Measurements from ENCODE around the gene PPIC. TPM values are rescaled to one million over a fixed set of nuclear protein-coding genes. Genes with fewer than 3 reads are reported as not detected.

PPIC gene
- total RNA-seq, 4 donors from 2014 or later = 14.1 to 36.7 (median 24.3) TPM

- 93 to 94% methylated on average over 1 of the region's 1 CpG for WGBS, 2 donors
- DNase-seq (ENCODE audit: low spot score in 2 of 2) = no peak
These were observed 24.2 kb downstream of the PPIC start for GRCh38 chr5:123012321-123012720.

GRCh38 chr5:123007754-123008153, 28.8 kb downstream of the PPIC start:
- H3K27ac ChIP-seq = no peak overlapping the region
- DNase-seq (ENCODE audit: low spot score in 2 of 2) = no peak
- 90% methylated on average over 6 of the region's 6 CpGs for WGBS, 2 donors
- H3K4me1 ChIP-seq = no peaks in the 10 kb centered on the region
- H3K27me3 ChIP-seq = no peaks in the 10 kb centered on the region
- H3K4me3 ChIP-seq = no peak overlapping the region
- TF ChIP-seq POLR2A (IDR thresholded peaks at IDR 0.05) (no peak), CTCF (IDR thresholded peaks at IDR 0.05) (no peak), EP300 (IDR thresholded peaks at IDR 0.05) (no peak)
- H3K36me3 ChIP-seq = peaks cover 0 to 74% (median 0%) of the 10 kb centered on the region in 3 donors
- no peaks in the 10 kb centered on the region for H3K9me3 ChIP-seq

More at GRCh38 chr5:123012321-123012720, 24.2 kb downstream of the PPIC start:
- peaks cover 0 to 8% (median 0%) of the 10 kb centered on the region in 4 donors for H3K9me3 ChIP-seq
- H3K27me3 ChIP-seq = no peaks in the 10 kb centered on the region
- H3K27ac ChIP-seq = no peak overlapping the region
- TF ChIP-seq POLR2A (IDR thresholded peaks at IDR 0.05) = no peak
- no peak for TF ChIP-seq CTCF (IDR thresholded peaks at IDR 0.05)
- no peak for TF ChIP-seq EP300 (IDR thresholded peaks at IDR 0.05)
- no peaks in the 10 kb centered on the region for H3K4me1 ChIP-seq
- H3K4me3 ChIP-seq = no peak overlapping the region
- H3K36me3 ChIP-seq = peaks cover 0 to 35% (median 0%) of the 10 kb centered on the region in 3 donors

GRCh38 chr5:123007182-123007581, 29.3 kb downstream of the PPIC start:
- 73 to 85% methylated on average over 6 of the region's 6 CpGs for WGBS, 2 donors
- no peak for DNase-seq (ENCODE audit: low spot score in 2 of 2)
- Histone ChIP-seq H3K4me1 (no peaks in the 10 kb centered on the region), H3K27me3 (no peaks in the 10 kb centered on the region), H3K36me3 (peaks cover 0 to 80% (median 0%) of the 10 kb centered on the region in 3 donors), H3K4me3 (no peak overlapping the region), H3K9me3 (no peaks in the 10 kb centered on the region), H3K27ac (no peak overlapping the region)
- TF ChIP-seq POLR2A (IDR thresholded peaks at IDR 0.05) = no peak
- no peak for TF ChIP-seq EP300 (IDR thresholded peaks at IDR 0.05)
- TF ChIP-seq CTCF (IDR thresholded peaks at IDR 0.05) = no peak

GRCh38 chr5:123001808-123002207, 34.7 kb downstream of the PPIC start:
- Histone ChIP-seq H3K36me3 (peaks cover 0 to 55% (median 0%) of the 10 kb centered on the region in 3 donors), H3K9me3 (no peaks in the 10 kb centered on the region), H3K27me3 (no peaks in the 10 kb centered on the region), H3K4me3 (no peak overlapping the region), H3K27ac (no peak overlapping the region), H3K4me1 (no peaks in the 10 kb centered on the region)
- TF ChIP-seq EP300 (IDR thresholded peaks at IDR 0.05) (no peak), CTCF (IDR thresholded peaks at IDR 0.05) (no peak)
- 79 to 84% methylated on average over 7 of the region's 7 CpGs for WGBS, 2 donors
- no peak for DNase-seq (ENCODE audit: low spot score in 2 of 2)

- TF ChIP-seq CTCF (IDR thresholded peaks at IDR 0.05) (no peak), EP300 (IDR thresholded peaks at IDR 0.05) (no peak), POLR2A (IDR thresholded peaks at IDR 0.05) (no peak)
These were observed 35.8 kb downstream of the PPIC start for GRCh38 chr5:123000731-123001130.

More at GRCh38 chr5:123000731-123001130, 35.8 kb downstream of the PPIC start:
- no peak overlapping the region for H3K27ac ChIP-seq
- no peak for DNase-seq (ENCODE audit: low spot score in 2 of 2)
- H3K4me3 ChIP-seq = no peak overlapping the region
- no peaks in the 10 kb centered on the region for H3K9me3 ChIP-seq
- H3K36me3 ChIP-seq = peaks cover 0 to 48% (median 0%) of the 10 kb centered on the region in 3 donors
- H3K4me1 ChIP-seq = no peaks in the 10 kb centered on the region
- H3K27me3 ChIP-seq = no peaks in the 10 kb centered on the region
- WGBS, 2 donors = 92 to 100% methylated on average over 1 of the region's 1 CpG
